ENCODE data around the gene PAN3.

PAN3 gene

GRCh38 chr13:28336193-28336657 lies 197.9 kb downstream of the PAN3 start (continued):
- TF ChIP-seq, protein P1, sequence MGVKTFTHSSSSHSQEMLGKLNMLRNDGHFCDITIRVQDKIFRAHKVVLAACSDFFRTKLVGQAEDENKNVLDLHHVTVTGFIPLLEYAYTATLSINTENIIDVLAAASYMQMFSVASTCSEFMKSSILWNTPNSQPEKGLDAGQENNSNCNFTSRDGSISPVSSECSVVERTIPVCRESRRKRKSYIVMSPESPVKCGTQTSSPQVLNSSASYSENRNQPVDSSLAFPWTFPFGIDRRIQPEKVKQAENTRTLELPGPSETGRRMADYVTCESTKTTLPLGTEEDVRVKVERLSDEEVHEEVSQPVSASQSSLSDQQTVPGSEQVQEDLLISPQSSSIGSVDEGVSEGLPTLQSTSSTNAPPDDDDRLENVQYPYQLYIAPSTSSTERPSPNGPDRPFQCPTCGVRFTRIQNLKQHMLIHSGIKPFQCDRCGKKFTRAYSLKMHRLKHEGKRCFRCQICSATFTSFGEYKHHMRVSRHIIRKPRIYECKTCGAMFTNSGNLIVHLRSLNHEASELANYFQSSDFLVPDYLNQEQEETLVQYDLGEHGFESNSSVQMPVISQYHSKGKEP (tag by site-specific recombination; IDR thresholded peaks at IDR 0.05) = peak; percentile 65; the same call in 1 of the 2 replicates
- TF ChIP-seq ZNF677 (tag by site-specific recombination; IDR thresholded peaks at IDR 0.05) (no peak), MEIS1 (CRISPR knock-in tag; IDR thresholded peaks at IDR 0.05; ENCODE audit: borderline replicate concordance) (no peak), ZNF311 (tag by site-specific recombination; IDR thresholded peaks at IDR 0.05; ENCODE audit: borderline replicate concordance) (no peak), AEBP2 (tag by site-specific recombination; IDR thresholded peaks at IDR 0.05; ENCODE audit: borderline replicate concordance) (no peak), WT1 (tag by site-specific recombination; IDR thresholded peaks at IDR 0.05) (no peak), ZSCAN23 (tag by site-specific recombination; IDR thresholded peaks at IDR 0.05) (no peak), ZNF140 (tag by site-specific recombination; IDR thresholded peaks at IDR 0.05) (no peak), KLF8 (tag by site-specific recombination; IDR thresholded peaks at IDR 0.05) (no peak), ZNF701 (tag by site-specific recombination; IDR thresholded peaks at IDR 0.05) (no peak), SETDB1 (IDR thresholded peaks at IDR 0.05; ENCODE audit: insufficient read length, low read length) (no peak), ZNF138 (tag by site-specific recombination; IDR thresholded peaks at IDR 0.05; ENCODE audit: borderline replicate concordance) (no peak), TSHZ1 (tag by site-specific recombination; IDR thresholded peaks at IDR 0.05; ENCODE audit: borderline replicate concordance) (no peak), ZNF704 (tag by site-specific recombination; IDR thresholded peaks at IDR 0.05) (no peak), ZNF768 (tag by site-specific recombination; IDR thresholded peaks at IDR 0.05) (no peak), ZFP69B (tag by site-specific recombination; IDR thresholded peaks at IDR 0.05) (no peak), ZNF544 (tag by site-specific recombination; IDR thresholded peaks at IDR 0.05) (no peak), ZNF133 (tag by site-specific recombination; IDR thresholded peaks at IDR 0.05) (no peak), ZNF292 (tag by site-specific recombination; IDR thresholded peaks at IDR 0.05; ENCODE audit: borderline replicate concordance, low read depth) (no peak), ZNF549 (tag by site-specific recombination; IDR thresholded peaks at IDR 0.05) (no peak), ZNF341 (tag by site-specific recombination; IDR thresholded peaks at IDR 0.05; ENCODE audit: low read depth) (no peak), GLI2 (tag by site-specific recombination; IDR thresholded peaks at IDR 0.05; ENCODE audit: borderline replicate concordance, low read depth) (no peak), ZNF426 (tag by site-specific recombination; IDR thresholded peaks at IDR 0.05) (no peak), MYNN (tag by site-specific recombination; IDR thresholded peaks at IDR 0.05; ENCODE audit: borderline replicate concordance) (no peak), SP2 (tag by site-specific recombination; IDR thresholded peaks at IDR 0.05) (no peak)
- TF ChIP-seq, protein P2, sequence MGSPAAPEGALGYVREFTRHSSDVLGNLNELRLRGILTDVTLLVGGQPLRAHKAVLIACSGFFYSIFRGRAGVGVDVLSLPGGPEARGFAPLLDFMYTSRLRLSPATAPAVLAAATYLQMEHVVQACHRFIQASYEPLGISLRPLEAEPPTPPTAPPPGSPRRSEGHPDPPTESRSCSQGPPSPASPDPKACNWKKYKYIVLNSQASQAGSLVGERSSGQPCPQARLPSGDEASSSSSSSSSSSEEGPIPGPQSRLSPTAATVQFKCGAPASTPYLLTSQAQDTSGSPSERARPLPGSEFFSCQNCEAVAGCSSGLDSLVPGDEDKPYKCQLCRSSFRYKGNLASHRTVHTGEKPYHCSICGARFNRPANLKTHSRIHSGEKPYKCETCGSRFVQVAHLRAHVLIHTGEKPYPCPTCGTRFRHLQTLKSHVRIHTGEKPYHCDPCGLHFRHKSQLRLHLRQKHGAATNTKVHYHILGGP (tag by site-specific recombination; IDR thresholded peaks at IDR 0.05) = peak; percentile 49; the same call in 1 of the 2 replicates
- TF ChIP-seq, protein P3, sequence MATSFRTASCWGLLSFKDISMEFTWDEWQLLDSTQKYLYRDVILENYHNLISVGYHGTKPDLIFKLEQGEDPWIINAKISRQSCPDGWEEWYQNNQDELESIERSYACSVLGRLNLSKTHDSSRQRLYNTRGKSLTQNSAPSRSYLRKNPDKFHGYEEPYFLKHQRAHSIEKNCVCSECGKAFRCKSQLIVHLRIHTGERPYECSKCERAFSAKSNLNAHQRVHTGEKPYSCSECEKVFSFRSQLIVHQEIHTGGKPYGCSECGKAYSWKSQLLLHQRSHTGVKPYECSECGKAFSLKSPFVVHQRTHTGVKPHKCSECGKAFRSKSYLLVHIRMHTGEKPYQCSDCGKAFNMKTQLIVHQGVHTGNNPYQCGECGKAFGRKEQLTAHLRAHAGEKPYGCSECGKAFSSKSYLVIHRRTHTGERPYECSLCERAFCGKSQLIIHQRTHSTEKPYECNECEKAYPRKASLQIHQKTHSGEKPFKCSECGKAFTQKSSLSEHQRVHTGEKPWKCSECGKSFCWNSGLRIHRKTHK (tag by site-specific recombination; IDR thresholded peaks at IDR 0.05) = no peak
- TF ChIP-seq, protein P4, sequence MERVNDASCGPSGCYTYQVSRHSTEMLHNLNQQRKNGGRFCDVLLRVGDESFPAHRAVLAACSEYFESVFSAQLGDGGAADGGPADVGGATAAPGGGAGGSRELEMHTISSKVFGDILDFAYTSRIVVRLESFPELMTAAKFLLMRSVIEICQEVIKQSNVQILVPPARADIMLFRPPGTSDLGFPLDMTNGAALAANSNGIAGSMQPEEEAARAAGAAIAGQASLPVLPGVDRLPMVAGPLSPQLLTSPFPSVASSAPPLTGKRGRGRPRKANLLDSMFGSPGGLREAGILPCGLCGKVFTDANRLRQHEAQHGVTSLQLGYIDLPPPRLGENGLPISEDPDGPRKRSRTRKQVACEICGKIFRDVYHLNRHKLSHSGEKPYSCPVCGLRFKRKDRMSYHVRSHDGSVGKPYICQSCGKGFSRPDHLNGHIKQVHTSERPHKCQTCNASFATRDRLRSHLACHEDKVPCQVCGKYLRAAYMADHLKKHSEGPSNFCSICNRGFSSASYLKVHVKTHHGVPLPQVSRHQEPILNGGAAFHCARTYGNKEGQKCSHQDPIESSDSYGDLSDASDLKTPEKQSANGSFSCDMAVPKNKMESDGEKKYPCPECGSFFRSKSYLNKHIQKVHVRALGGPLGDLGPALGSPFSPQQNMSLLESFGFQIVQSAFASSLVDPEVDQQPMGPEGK (tag by site-specific recombination; IDR thresholded peaks at IDR 0.05) = no peak; the same call in 1 of the 2 replicates

Measured in HEK293 (cell line).